IMR-90 (cell line): ENCODE data around the gene CLEC4A. TPM values are rescaled to one million over a fixed set of nuclear protein-coding genes. Genes with fewer than 3 reads are reported as not detected.

Experiments
- ATAC-seq: fragments of 200-7000 bp; cut with Tn5 transposase; 2 replicates; pipeline ENCODE4 v1.9.1; 2020; ENCODE audit warnings: low read depth, mild to moderate bottlenecking, moderate library complexity
- BruUV-seq: library from RNA; stranded (reverse); fragments of 400-500 nt; replicated peaks from 2 replicates; lab custom pipeline; 2021; lab: Mats Ljungman, UMichigan
- CTCF ChIA-PET: fragments of 300-600 bp; formaldehyde crosslinking; extraction: SDS; loops from one replicate; lab custom pipeline; 2021; ENCODE audit warnings: antibody characterized with exemption; lab: Yijun Ruan, JAX
- POLR2A ChIA-PET: fragments of 300-600 bp; sonication (Branson Sonifier 250); formaldehyde crosslinking; loops from one replicate; lab custom pipeline; 2022; ENCODE audit warnings: antibody characterized with exemption; ENCODE audit not compliant: unreplicated experiment; lab: Charles Lee
- DNase-seq: peaks from one replicate; pipeline ENCODE4 v3.0.0; 2013
- H2AFZ ChIP-seq: replicated peaks from 2 replicates; pipeline ENCODE3; 2013; ENCODE audit warnings: low read length, mild to moderate bottlenecking; ENCODE audit not compliant: poor library complexity
- H2AK5ac ChIP-seq: 2 replicates; pipeline ENCODE4 v1.6.1; 2013; ENCODE audit warnings: low read depth, low read length, inconsistent platforms
- H2AK9ac ChIP-seq: replicated peaks from 2 replicates; pipeline ENCODE3; 2013; ENCODE audit warnings: mild to moderate bottlenecking, low read depth, low read length, moderate library complexity; ENCODE audit not compliant: poor library complexity
- H2BK120ac ChIP-seq: 2 replicates; pipeline ENCODE4 v1.6.1; 2013; ENCODE audit warnings: low read depth, low read length, inconsistent platforms
- H2BK15ac ChIP-seq: 3 replicates; pipeline ENCODE4 v1.6.1; 2013; ENCODE audit warnings: low read depth, low read length, inconsistent platforms
- H2BK20ac ChIP-seq: 2 replicates; pipeline ENCODE4 v1.6.1; 2013; ENCODE audit warnings: low read depth, mild to moderate bottlenecking, inconsistent platforms, low read length, moderate library complexity
- H2BK5ac ChIP-seq: 2 replicates; pipeline ENCODE4 v1.6.1; 2013; ENCODE audit warnings: mild to moderate bottlenecking, low read depth, low read length, inconsistent platforms; ENCODE audit not compliant: poor library complexity, severe bottlenecking
- H3K14ac ChIP-seq: replicated peaks from 2 replicates; pipeline ENCODE4 v1.6.1; 2013; ENCODE audit warnings: low read depth, low read length, inconsistent platforms
- H3K18ac ChIP-seq: 2 replicates; pipeline ENCODE4 v1.6.1; 2013; ENCODE audit warnings: low read depth, low read length, control low read depth
- H3K23ac ChIP-seq: 2 replicates; pipeline ENCODE4 v1.6.1; 2013; ENCODE audit warnings: low read depth, low read length, inconsistent platforms
- H3K27ac ChIP-seq: 2 replicates; pipeline ENCODE4 v1.5.1; 2013; ENCODE audit warnings: mild to moderate bottlenecking, control low read depth, low read length; ENCODE audit not compliant: insufficient read depth
- H3K27me3 ChIP-seq: 2 replicates; pipeline ENCODE4 v1.6.1; 2013; ENCODE audit warnings: low read length; ENCODE audit not compliant: control insufficient read depth, insufficient read depth
- H3K36me3 ChIP-seq: 2 replicates; pipeline ENCODE4 v1.6.1; 2013; ENCODE audit warnings: low read length, mixed read lengths; ENCODE audit not compliant: control insufficient read depth, insufficient read depth
- H3K4ac ChIP-seq: 2 replicates; pipeline ENCODE4 v1.6.1; 2013; ENCODE audit warnings: low read depth, low read length, inconsistent platforms
- H3K4me1 ChIP-seq: 2 replicates; pipeline ENCODE4 v1.6.1; 2013; ENCODE audit warnings: low read length, mixed read lengths; ENCODE audit not compliant: control insufficient read depth, insufficient read depth
- H3K4me2 ChIP-seq: 2 replicates; pipeline ENCODE4 v1.6.1; 2013; ENCODE audit warnings: low read depth, mild to moderate bottlenecking, control low read depth, low read length, moderate library complexity
- H3K4me3 ChIP-seq: 2 replicates; pipeline ENCODE4 v1.5.1; 2013; ENCODE audit warnings: low read depth, mild to moderate bottlenecking, control low read depth, low read length, moderate library complexity; ENCODE audit not compliant: insufficient read depth
- H3K56ac ChIP-seq: 2 replicates; pipeline ENCODE4 v1.6.1; 2013; ENCODE audit warnings: low read length, inconsistent platforms; ENCODE audit not compliant: insufficient read depth; ENCODE audit errors: extremely low read depth
- H3K79me1 ChIP-seq, 2 experiments: 2 replicates each; pipeline ENCODE4 v1.6.1; 2013; ENCODE audit warnings: low read length in 2 of 2, inconsistent platforms in 1 of 2, low read depth in 1 of 2
- H3K9ac ChIP-seq: 2 replicates; pipeline ENCODE4 v1.6.1; 2013; ENCODE audit warnings: low read depth, low read length, control low read depth
- H3K9me1 ChIP-seq: 2 replicates; pipeline ENCODE4 v1.6.1; 2013; ENCODE audit warnings: low read length, inconsistent platforms; ENCODE audit not compliant: insufficient read depth
- H3K9me3 ChIP-seq: 2 replicates; pipeline ENCODE4 v1.6.1; 2013; ENCODE audit warnings: low read length; ENCODE audit not compliant: control insufficient read depth, insufficient read depth
- H4K20me1 ChIP-seq: 2 replicates; pipeline ENCODE4 v1.6.1; 2013; ENCODE audit warnings: low read length, inconsistent platforms; ENCODE audit not compliant: insufficient read depth
- H4K5ac ChIP-seq: 2 replicates; pipeline ENCODE4 v1.6.1; 2013; ENCODE audit warnings: mild to moderate bottlenecking, low read depth, low read length, control low read depth
- H4K8ac ChIP-seq, 2 experiments: 2 replicates each; pipeline ENCODE4 v1.6.1; 2013; ENCODE audit warnings: low read depth in 2 of 2, low read length in 2 of 2, control low read depth in 1 of 2, inconsistent platforms in 1 of 2
- H4K91ac ChIP-seq: 2 replicates; pipeline ENCODE4 v1.6.1; 2013; ENCODE audit warnings: low read depth, low read length, inconsistent platforms; ENCODE audit not compliant: insufficient read depth
- BHLHE40 ChIP-seq: fragments of 150-350 bp; IDR thresholded peaks from 2 replicates; pipeline ENCODE4 v1.6.1; 2016; ENCODE audit warnings: mild to moderate bottlenecking, low read depth, low read length
- FOS ChIP-seq: fragments of 150-350 bp; IDR thresholded peaks from 2 replicates; pipeline ENCODE4 v1.6.1; 2016; ENCODE audit warnings: low read depth, low read length
- NFE2L2 ChIP-seq: fragments of 150-350 bp; IDR thresholded peaks from 2 replicates; pipeline ENCODE4 v1.6.1; 2016; ENCODE audit warnings: low read depth, mild to moderate bottlenecking, low read length
- WGBS, 2 experiments: methylation state at CpG; one replicate each; pipeline versions ENCODE4 v1.1.5 to v1.1.7; 2013; ENCODE audit warnings: missing lambda C conversion rate in 2 of 2; ENCODE audit not compliant: insufficient read length in 1 of 2; ENCODE audit errors: extremely low coverage in 2 of 2; 5-methylcytosine and 5-hydroxymethylcytosine counted together
- dilution Hi-C: fragments of 300-500 bp; cut with HindIII; formaldehyde crosslinking; loops from one replicate; pipeline ENCODE4 v1.14.3; 2018; ENCODE audit warnings: low sequenced_read_pairs; ENCODE audit not compliant: unreplicated experiment
- in situ Hi-C: fragments of 300-500 bp; cut with MboI; formaldehyde crosslinking; loops from 3 replicates; pipeline ENCODE4 v1.14.3; 2019; ENCODE audit warnings: low sequenced_read_pairs, inconsistent platforms, mixed read lengths
- intact Hi-C: fragments of 100-400 bp; cut with micrococcal nuclease; formaldehyde crosslinking; loops from 2 replicates; pipeline ENCODE4 v1.10.0; 2022
- polyA plus RNA-seq, 3 experiments: library from polyadenylated mRNA; depleted of rRNA; stranded (reverse); fragments of >200 nt; gene quantifications; 2 replicates each; pipeline ENCODE4 v1.2.3, GENCODE V29; 2012; ENCODE audit warnings: low replicate concordance in 1 of 3
- total RNA-seq: library from RNA; depleted of rRNA; stranded (reverse); fragments of >200 nt; gene quantifications from 2 replicates; pipeline ENCODE4 v1.2.3, GENCODE V29; 2012

CLEC4A gene
- total and polyA plus RNA-seq, 2 of the 4 experiments (the other 2 are of a cell fraction): 0.29 TPM; not detected in 1

DNA sequence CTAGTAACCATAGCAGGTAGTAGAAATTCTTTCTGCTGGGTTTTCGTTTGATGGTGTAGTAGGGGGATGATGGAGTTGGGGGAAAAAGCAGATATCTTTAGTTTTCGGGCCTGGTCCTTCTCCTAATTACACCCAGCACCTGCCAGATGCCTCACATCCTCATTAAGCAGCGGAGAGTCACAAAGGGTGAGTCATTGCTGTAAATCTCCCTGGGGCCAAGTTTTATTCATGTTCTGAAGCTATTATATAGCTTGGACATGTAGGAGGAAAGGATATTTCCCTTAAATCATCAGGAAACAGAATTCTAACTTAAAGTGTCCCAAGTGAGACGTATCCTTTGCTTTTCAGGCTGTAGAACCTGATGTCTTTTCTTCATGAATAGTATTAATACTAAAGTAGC, 46.2 kb upstream of the CLEC4A start:
- Histone ChIP-seq H3K14ac (no peak overlapping the region), H3K4me2 (no peak overlapping the region), H2BK20ac (no peak overlapping the region), H3K9ac (no peak overlapping the region), H3K4ac (no peak overlapping the region), H3K23ac (no peak overlapping the region), H3K4me3 (no peak overlapping the region), H3K9me3 (no peaks in the 10 kb centered on the region), H4K8ac (no peak overlapping the region), H2BK5ac (no peak overlapping the region), H3K18ac (no peak overlapping the region), H3K4me1 (peaks cover 4% of the 10 kb centered on the region), H3K27ac (no peak overlapping the region), H4K5ac (no peak overlapping the region), H3K79me1 (peaks cover 4 to 10% of the 10 kb centered on the region in 2 experiments; a peak in 3 of 4 replicates), H3K56ac (no peak overlapping the region), H4K91ac (no peak overlapping the region), H3K36me3 (no peaks in the 10 kb centered on the region), H3K9me1 (no peaks in the 10 kb centered on the region; the same call in 1 of the 2 replicates), H2AK5ac (no peak overlapping the region), H2AFZ (no peak overlapping the region), H3K27me3 (no peaks in the 10 kb centered on the region), H2AK9ac (no peak overlapping the region), H4K20me1 (no peaks in the 10 kb centered on the region), H2BK120ac (no peak overlapping the region), H2BK15ac (no peak overlapping the region)
- ChIA-PET POLR2A (no interaction called here), CTCF (interaction anchor here (1.4 to 2.9 kb wide), 2 partner anchors 32 to 155 kb away, joined by 3 to 30 read pairs; no protein-coding TSS in a partner anchor)
- intact Hi-C loops (loop anchor here (5.0 kb wide), 1 partner anchor 215 kb away; no protein-coding TSS in a partner anchor), dilution Hi-C loops (no loop called here), in situ Hi-C loops (loop anchor here (5.0 kb wide), 1 partner anchor 35 kb away; no protein-coding TSS in a partner anchor)
- no peak for ATAC-seq
- WGBS, 2 experiments: no CpG with 5 or more reads among the region's 4 CpGs
- no TSS peak for BruUV-seq
- peak; percentile 62 for DNase-seq
- TF ChIP-seq FOS (0 out of 2 replicates have a peak, but pooled peaks have one; percentile 13), BHLHE40 (no peak), NFE2L2 (peak; percentile 26; the same call in 1 of the 2 replicates)
